IMR-90 (cell line): ENCODE data around the gene CTBP1. TPM values are rescaled to one million over a fixed set of nuclear protein-coding genes. Genes with fewer than 3 reads are reported as not detected.

Experiments used
- ATAC-seq: fragments of 200-7000 bp; cut with Tn5 transposase; 2 replicates; pipeline ENCODE4 v1.9.1; 2020; ENCODE audit warnings: low read depth, mild to moderate bottlenecking, moderate library complexity
- BruUV-seq: library from RNA; stranded (reverse); fragments of 400-500 nt; replicated peaks from 2 replicates; lab custom pipeline; 2021; lab: Mats Ljungman, UMichigan
- CTCF ChIA-PET: fragments of 300-600 bp; formaldehyde crosslinking; extraction: SDS; loops from one replicate; lab custom pipeline; 2021; ENCODE audit warnings: antibody characterized with exemption; lab: Yijun Ruan, JAX
- POLR2A ChIA-PET: fragments of 300-600 bp; sonication (Branson Sonifier 250); formaldehyde crosslinking; loops from one replicate; lab custom pipeline; 2022; ENCODE audit warnings: antibody characterized with exemption; ENCODE audit not compliant: unreplicated experiment; lab: Charles Lee
- DNase-seq: peaks from one replicate; pipeline ENCODE4 v3.0.0; 2013
- H2AFZ ChIP-seq: replicated peaks from 2 replicates; pipeline ENCODE3; 2013; ENCODE audit warnings: low read length, mild to moderate bottlenecking; ENCODE audit not compliant: poor library complexity
- H2AK5ac ChIP-seq: 2 replicates; pipeline ENCODE4 v1.6.1; 2013; ENCODE audit warnings: low read depth, low read length, inconsistent platforms
- H2AK9ac ChIP-seq: replicated peaks from 2 replicates; pipeline ENCODE3; 2013; ENCODE audit warnings: mild to moderate bottlenecking, low read depth, low read length, moderate library complexity; ENCODE audit not compliant: poor library complexity
- H2BK120ac ChIP-seq: 2 replicates; pipeline ENCODE4 v1.6.1; 2013; ENCODE audit warnings: low read depth, low read length, inconsistent platforms
- H2BK15ac ChIP-seq: 3 replicates; pipeline ENCODE4 v1.6.1; 2013; ENCODE audit warnings: low read depth, low read length, inconsistent platforms
- H2BK20ac ChIP-seq: 2 replicates; pipeline ENCODE4 v1.6.1; 2013; ENCODE audit warnings: low read depth, mild to moderate bottlenecking, inconsistent platforms, low read length, moderate library complexity
- H2BK5ac ChIP-seq: 2 replicates; pipeline ENCODE4 v1.6.1; 2013; ENCODE audit warnings: mild to moderate bottlenecking, low read depth, low read length, inconsistent platforms; ENCODE audit not compliant: poor library complexity, severe bottlenecking
- H3K14ac ChIP-seq: replicated peaks from 2 replicates; pipeline ENCODE4 v1.6.1; 2013; ENCODE audit warnings: low read depth, low read length, inconsistent platforms
- H3K18ac ChIP-seq: 2 replicates; pipeline ENCODE4 v1.6.1; 2013; ENCODE audit warnings: low read depth, low read length, control low read depth
- H3K23ac ChIP-seq: 2 replicates; pipeline ENCODE4 v1.6.1; 2013; ENCODE audit warnings: low read depth, low read length, inconsistent platforms
- H3K27ac ChIP-seq: 2 replicates; pipeline ENCODE4 v1.5.1; 2013; ENCODE audit warnings: mild to moderate bottlenecking, control low read depth, low read length; ENCODE audit not compliant: insufficient read depth
- H3K27me3 ChIP-seq: 2 replicates; pipeline ENCODE4 v1.6.1; 2013; ENCODE audit warnings: low read length; ENCODE audit not compliant: control insufficient read depth, insufficient read depth
- H3K36me3 ChIP-seq: 2 replicates; pipeline ENCODE4 v1.6.1; 2013; ENCODE audit warnings: low read length, mixed read lengths; ENCODE audit not compliant: control insufficient read depth, insufficient read depth
- H3K4ac ChIP-seq: 2 replicates; pipeline ENCODE4 v1.6.1; 2013; ENCODE audit warnings: low read depth, low read length, inconsistent platforms
- H3K4me1 ChIP-seq: 2 replicates; pipeline ENCODE4 v1.6.1; 2013; ENCODE audit warnings: low read length, mixed read lengths; ENCODE audit not compliant: control insufficient read depth, insufficient read depth
- H3K4me2 ChIP-seq: 2 replicates; pipeline ENCODE4 v1.6.1; 2013; ENCODE audit warnings: low read depth, mild to moderate bottlenecking, control low read depth, low read length, moderate library complexity
- H3K4me3 ChIP-seq: 2 replicates; pipeline ENCODE4 v1.5.1; 2013; ENCODE audit warnings: low read depth, mild to moderate bottlenecking, control low read depth, low read length, moderate library complexity; ENCODE audit not compliant: insufficient read depth
- H3K56ac ChIP-seq: 2 replicates; pipeline ENCODE4 v1.6.1; 2013; ENCODE audit warnings: low read length, inconsistent platforms; ENCODE audit not compliant: insufficient read depth; ENCODE audit errors: extremely low read depth
- H3K79me1 ChIP-seq, 2 experiments: 2 replicates each; pipeline ENCODE4 v1.6.1; 2013; ENCODE audit warnings: low read length in 2 of 2, inconsistent platforms in 1 of 2, low read depth in 1 of 2
- H3K9ac ChIP-seq: 2 replicates; pipeline ENCODE4 v1.6.1; 2013; ENCODE audit warnings: low read depth, low read length, control low read depth
- H3K9me1 ChIP-seq: 2 replicates; pipeline ENCODE4 v1.6.1; 2013; ENCODE audit warnings: low read length, inconsistent platforms; ENCODE audit not compliant: insufficient read depth
- H3K9me3 ChIP-seq: 2 replicates; pipeline ENCODE4 v1.6.1; 2013; ENCODE audit warnings: low read length; ENCODE audit not compliant: control insufficient read depth, insufficient read depth
- H4K20me1 ChIP-seq: 2 replicates; pipeline ENCODE4 v1.6.1; 2013; ENCODE audit warnings: low read length, inconsistent platforms; ENCODE audit not compliant: insufficient read depth
- H4K5ac ChIP-seq: 2 replicates; pipeline ENCODE4 v1.6.1; 2013; ENCODE audit warnings: mild to moderate bottlenecking, low read depth, low read length, control low read depth
- H4K8ac ChIP-seq, 2 experiments: 2 replicates each; pipeline ENCODE4 v1.6.1; 2013; ENCODE audit warnings: low read depth in 2 of 2, low read length in 2 of 2, control low read depth in 1 of 2, inconsistent platforms in 1 of 2
- H4K91ac ChIP-seq: 2 replicates; pipeline ENCODE4 v1.6.1; 2013; ENCODE audit warnings: low read depth, low read length, inconsistent platforms; ENCODE audit not compliant: insufficient read depth
- BHLHE40 ChIP-seq: fragments of 150-350 bp; IDR thresholded peaks from 2 replicates; pipeline ENCODE4 v1.6.1; 2016; ENCODE audit warnings: mild to moderate bottlenecking, low read depth, low read length
- CEBPB ChIP-seq: IDR thresholded peaks from 2 replicates; pipeline ENCODE4 v1.6.1; 2012; ENCODE audit warnings: low read depth, low read length, improper control_type of control experiment
- CHD1 ChIP-seq: IDR thresholded peaks from 2 replicates; pipeline ENCODE4 v1.6.1; 2012; ENCODE audit warnings: low read depth, low read length, improper control_type of control experiment
- CTCF ChIP-seq: conservative IDR thresholded peaks from 2 replicates; pipeline ENCODE4 v1.5.1; 2012; ENCODE audit warnings: mild to moderate bottlenecking, low read depth, low read length, improper control_type of control experiment
- ELK1 ChIP-seq: fragments of 150-350 bp; IDR thresholded peaks from 2 replicates; pipeline ENCODE4 v1.6.1; 2016; ENCODE audit warnings: low read depth, mild to moderate bottlenecking, low read length, moderate library complexity, borderline replicate concordance
- FOS ChIP-seq: fragments of 150-350 bp; IDR thresholded peaks from 2 replicates; pipeline ENCODE4 v1.6.1; 2016; ENCODE audit warnings: low read depth, low read length
- MAFK ChIP-seq: IDR thresholded peaks from 2 replicates; pipeline ENCODE4 v1.6.1; 2012; ENCODE audit warnings: low read depth, low read length, improper control_type of control experiment
- MAZ ChIP-seq: IDR thresholded peaks from 2 replicates; pipeline ENCODE4 v1.6.1; 2012; ENCODE audit warnings: low read depth, mild to moderate bottlenecking, low read length, improper control_type of control experiment, moderate library complexity, borderline replicate concordance
- MXI1 ChIP-seq: IDR thresholded peaks from 2 replicates; pipeline ENCODE4 v1.6.1; 2012; ENCODE audit warnings: low read depth, mild to moderate bottlenecking, low read length, moderate library complexity, borderline replicate concordance
- NFE2L2 ChIP-seq: fragments of 150-350 bp; IDR thresholded peaks from 2 replicates; pipeline ENCODE4 v1.6.1; 2016; ENCODE audit warnings: low read depth, mild to moderate bottlenecking, low read length
- POLR2A ChIP-seq: IDR thresholded peaks from 2 replicates; pipeline ENCODE4 v1.6.1; 2012; ENCODE audit warnings: mild to moderate bottlenecking, low read depth, low read length
- RAD21 ChIP-seq: IDR thresholded peaks from 2 replicates; pipeline ENCODE4 v1.6.1; 2012; ENCODE audit warnings: low read length, improper control_type of control experiment
- RCOR1 ChIP-seq: IDR thresholded peaks from 2 replicates; pipeline ENCODE4 v1.6.1; 2012; ENCODE audit warnings: mild to moderate bottlenecking, low read length, improper control_type of control experiment; ENCODE audit not compliant: insufficient replicate concordance
- RFX5 ChIP-seq: IDR thresholded peaks from 2 replicates; pipeline ENCODE4 v1.8.0; 2012; ENCODE audit warnings: low read depth, mild to moderate bottlenecking, low read length, moderate library complexity
- SMC3 ChIP-seq: fragments of 150-350 bp; IDR thresholded peaks from 2 replicates; pipeline ENCODE4 v1.6.1; 2016; ENCODE audit warnings: low read depth, mild to moderate bottlenecking, antibody characterized with exemption, low read length, moderate library complexity
- USF2 ChIP-seq: fragments of 150-350 bp; IDR thresholded peaks from 2 replicates; pipeline ENCODE4 v1.6.1; 2017; ENCODE audit warnings: mild to moderate bottlenecking, antibody characterized with exemption, low read length, low read depth
- WGBS, 2 experiments: methylation state at CpG; one replicate each; pipeline versions ENCODE4 v1.1.5 to v1.1.7; 2013; ENCODE audit warnings: missing lambda C conversion rate in 2 of 2; ENCODE audit not compliant: insufficient read length in 1 of 2; ENCODE audit errors: extremely low coverage in 2 of 2; 5-methylcytosine and 5-hydroxymethylcytosine counted together
- dilution Hi-C: fragments of 300-500 bp; cut with HindIII; formaldehyde crosslinking; loops from one replicate; pipeline ENCODE4 v1.14.3; 2018; ENCODE audit warnings: low sequenced_read_pairs; ENCODE audit not compliant: unreplicated experiment
- in situ Hi-C: fragments of 300-500 bp; cut with MboI; formaldehyde crosslinking; loops from 3 replicates; pipeline ENCODE4 v1.14.3; 2019; ENCODE audit warnings: low sequenced_read_pairs, inconsistent platforms, mixed read lengths
- intact Hi-C: fragments of 100-400 bp; cut with micrococcal nuclease; formaldehyde crosslinking; loops from 2 replicates; pipeline ENCODE4 v1.10.0; 2022
- polyA plus RNA-seq, 3 experiments: library from polyadenylated mRNA; depleted of rRNA; stranded (reverse); fragments of >200 nt; gene quantifications; 2 replicates each; pipeline ENCODE4 v1.2.3, GENCODE V29; 2012; ENCODE audit warnings: low replicate concordance in 1 of 3
- total RNA-seq: library from RNA; depleted of rRNA; stranded (reverse); fragments of >200 nt; gene quantifications from 2 replicates; pipeline ENCODE4 v1.2.3, GENCODE V29; 2012

Gene CTBP1
- total and polyA plus RNA-seq, 2 of the 4 experiments (the other 2 are of a cell fraction) = 147 to 212 TPM

- ChIA-PET POLR2A (no interaction called here), CTCF (interaction anchor here (0.8 to 1.4 kb wide), 2 partner anchors 33 to 98 kb away, joined by 3 read pairs; no protein-coding TSS in a partner anchor)
- intact Hi-C loops (loop anchor here (1.0 kb wide), 2 partner anchors 68 to 105 kb away; no protein-coding TSS in a partner anchor), dilution Hi-C loops (no loop called here), in situ Hi-C loops (no loop called here)
- Histone ChIP-seq H2BK5ac (no peak overlapping the region), H3K79me1 (peaks cover 9 to 72% of the 10 kb centered on the region in 2 experiments), H3K9me3 (no peaks in the 10 kb centered on the region), H2AK9ac (no peak overlapping the region), H2BK15ac (no peak overlapping the region), H2AK5ac (no peak overlapping the region), H3K23ac (no peak overlapping the region), H3K4ac (no peak overlapping the region), H3K27ac (no peak overlapping the region), H4K20me1 (peaks cover 59% of the 10 kb centered on the region), H3K9me1 (no peaks in the 10 kb centered on the region), H3K4me2 (no peak overlapping the region), H3K36me3 (peaks cover 78% of the 10 kb centered on the region), H4K91ac (no peak overlapping the region), H4K8ac (no peak overlapping the region), H3K4me3 (no peak overlapping the region), H3K9ac (no peak overlapping the region), H2BK20ac (no peak overlapping the region), H3K56ac (no peak overlapping the region), H2AFZ (no peak overlapping the region), H3K4me1 (peaks cover 12% of the 10 kb centered on the region), H3K14ac (no peak overlapping the region), H3K18ac (no peak overlapping the region), H2BK120ac (no peak overlapping the region), H3K27me3 (no peaks in the 10 kb centered on the region), H4K5ac (no peak overlapping the region)
- no peak for DNase-seq
- ATAC-seq = no peak
- WGBS, 2 experiments = 91% methylated on average over 15 of the region's 24 CpGs; no CpG with 5 or more reads in 1 of the 2 experiments
- no peak for TF ChIP-seq CTCF
- no peak for TF ChIP-seq MAZ
- TF ChIP-seq RCOR1 = no peak
- TF ChIP-seq NFE2L2 = no peak
- TF ChIP-seq RAD21 = no peak
- TF ChIP-seq USF2 = no peak
- TF ChIP-seq SMC3 = no peak
- no peak for TF ChIP-seq FOS
- TF ChIP-seq RFX5 = no peak
- no peak for TF ChIP-seq POLR2A
- TF ChIP-seq MAFK = no peak
- TF ChIP-seq BHLHE40 = no peak
- TF ChIP-seq CHD1 = no peak
- TF ChIP-seq CEBPB = no peak
- no peak for TF ChIP-seq MXI1
- TF ChIP-seq ELK1 = no peak
- BruUV-seq = no TSS peak
Observed at GRCh38 chr4:1234811-1235292, 14.1 kb downstream of the CTBP1 start.
